HG02938 (cell line): ENCODE measurements around the gene SP100.

Experiments used
- ATAC-seq: cut with Tn5 transposase; IDR thresholded peaks from one replicate; pipeline ENCODE4 v1.9.1; 2021; ENCODE audit warnings: mild to moderate bottlenecking, moderate library complexity; ENCODE audit not compliant: unreplicated experiment

The SP100 gene

GRCh38 chr2:230537531-230537976 is 121.6 kb downstream of the SP100 start:
- ATAC-seq, result peak; percentile 68

GRCh38 chr2:230540332-230540731 is 124.3 kb downstream of the SP100 start:
- no peak for ATAC-seq

- peak; percentile 72 for ATAC-seq
Measured at GRCh38 chr2:230541934-230542380, 126.0 kb downstream of the SP100 start.

- no peak for ATAC-seq
Measured at GRCh38 chr2:230542751-230543150, 126.8 kb downstream of the SP100 start.

GRCh38 chr2:230552181-230552580 is 136.2 kb downstream of the SP100 start:
- ATAC-seq, result no peak

GRCh38 chr2:230557065-230557464 is 141.1 kb downstream of the SP100 start:
- no peak for ATAC-seq

- peak; percentile 58 for ATAC-seq
Measured at GRCh38 chr2:230564805-230565779, 149.1 kb downstream of the SP100 start.

GRCh38 chr2:230569298-230569697 is 153.3 kb downstream of the SP100 start:
- no peak for ATAC-seq

- ATAC-seq, result no peak
Measured at GRCh38 chr2:230570987-230571386, 155.0 kb downstream of the SP100 start.

- ATAC-seq, result no peak
Measured at GRCh38 chr2:230575642-230576324, 159.8 kb downstream of the SP100 start.

- no peak for ATAC-seq
Measured at GRCh38 chr2:230577114-230577513, 161.1 kb downstream of the SP100 start.

GRCh38 chr2:230578106-230578505 is 162.1 kb downstream of the SP100 start:
- ATAC-seq, result peak; percentile 38

- peak; percentile 61 for ATAC-seq
Measured at GRCh38 chr2:230582851-230583283, 166.9 kb downstream of the SP100 start.

GRCh38 chr2:230583581-230583980 is 167.6 kb downstream of the SP100 start:
- ATAC-seq, result no peak

- no peak for ATAC-seq
Measured at GRCh38 chr2:230586328-230586982, 170.5 kb downstream of the SP100 start.

- ATAC-seq, result no peak
Measured at GRCh38 chr2:230589025-230589424, 173.0 kb downstream of the SP100 start.

GRCh38 chr2:230589497-230590015 is 173.6 kb downstream of the SP100 start:
- ATAC-seq, result peak; percentile 94

- no peak for ATAC-seq
Measured at GRCh38 chr2:230590333-230590732, 174.3 kb downstream of the SP100 start.

GRCh38 chr2:230591850-230592249 is 175.8 kb downstream of the SP100 start:
- ATAC-seq, result no peak

GRCh38 chr2:230592775-230593174 is 176.8 kb downstream of the SP100 start:
- ATAC-seq, result no peak
